Rectal smooth muscle tissue (tissue), 1 donor: ENCODE results near the gene SECISBP2L.
"Not testable (repeated sequence)": the region's sequence is repeated elsewhere in the genome, so short reads cannot be mapped to it uniquely, and the experiment has no call there.

Experiments
- H3K27ac ChIP-seq: one replicate; pipeline ENCODE4 v1.7.0; 2013; ENCODE audit warnings: low read depth, low read length, inconsistent platforms
- H3K27me3 ChIP-seq: one replicate; pipeline ENCODE4 v1.7.0; 2013; ENCODE audit warnings: low read length; ENCODE audit not compliant: control insufficient read depth, insufficient read depth
- H3K36me3 ChIP-seq: one replicate; pipeline ENCODE4 v1.7.0; 2013; ENCODE audit warnings: low read length; ENCODE audit not compliant: control insufficient read depth, insufficient read depth
- H3K4me1 ChIP-seq: one replicate; pipeline ENCODE4 v1.7.0; 2013; ENCODE audit warnings: low read length; ENCODE audit not compliant: control insufficient read depth, insufficient read depth
- H3K4me3 ChIP-seq: one replicate; pipeline ENCODE4 v1.7.0; 2013; ENCODE audit warnings: low read length
- H3K9ac ChIP-seq: one replicate; pipeline ENCODE4 v1.7.0; 2013; ENCODE audit warnings: low read length

SECISBP2L gene

GRCh38 chr15:49046220-49047102, at the start of gene SECISBP2L:
Gene SECISBP2L, minus strand, starts transcription at chr15:49046446. Its CDS starts 147 bp downstream, at chr15:49046299.
- no peaks in the 10 kb centered on the region for H3K27me3 ChIP-seq
- H3K27ac ChIP-seq, result peak within 1 kb of the TSS; percentile 79
- peaks cover 3% of the 10 kb centered on the region for H3K4me1 ChIP-seq
- no peaks in the 10 kb centered on the region for H3K36me3 ChIP-seq
- peak within 1 kb of the TSS; percentile 87 for H3K4me3 ChIP-seq
- H3K9ac ChIP-seq, result peak within 1 kb of the TSS; percentile 84

GRCh38 chr15:49094923-49095322, 48.7 kb upstream of the SECISBP2L start:
- no peaks in the 10 kb centered on the region for H3K36me3 ChIP-seq
- no peak overlapping the region for H3K9ac ChIP-seq
- no peak overlapping the region for H3K27ac ChIP-seq
- H3K27me3 ChIP-seq, result no peaks in the 10 kb centered on the region
- H3K4me1 ChIP-seq, result no peaks in the 10 kb centered on the region
- H3K4me3 ChIP-seq, result no peak overlapping the region

- Histone ChIP-seq H3K36me3 (no peaks in the 10 kb centered on the region), H3K4me3 (no peak overlapping the region), H3K27me3 (no peaks in the 10 kb centered on the region), H3K9ac (no peak overlapping the region), H3K27ac (no peak overlapping the region), H3K4me1 (no peaks in the 10 kb centered on the region)
These were observed 47.2 kb upstream of the SECISBP2L start for GRCh38 chr15:49093252-49094105.

GRCh38 chr15:49088996-49089395, 42.8 kb upstream of the SECISBP2L start:
- H3K9ac ChIP-seq, result no peak overlapping the region
- H3K27me3 ChIP-seq, result no peaks in the 10 kb centered on the region
- H3K27ac ChIP-seq, result no peak overlapping the region
- H3K4me3 ChIP-seq, result no peak overlapping the region
- H3K4me1 ChIP-seq, result no peaks in the 10 kb centered on the region
- no peaks in the 10 kb centered on the region for H3K36me3 ChIP-seq

- Histone ChIP-seq H3K36me3 (no peaks in the 10 kb centered on the region), H3K9ac (no peak overlapping the region), H3K4me1 (no peaks in the 10 kb centered on the region), H3K4me3 (no peak overlapping the region), H3K27me3 (no peaks in the 10 kb centered on the region), H3K27ac (no peak overlapping the region)
These were observed 39.6 kb upstream of the SECISBP2L start for GRCh38 chr15:49085696-49086459.

GRCh38 chr15:49084285-49084570, 38.0 kb upstream of the SECISBP2L start:
- no peak overlapping the region for H3K9ac ChIP-seq
- no peaks in the 10 kb centered on the region for H3K36me3 ChIP-seq
- H3K4me3 ChIP-seq, result no peak overlapping the region
- H3K27me3 ChIP-seq, result no peaks in the 10 kb centered on the region
- no peak overlapping the region for H3K27ac ChIP-seq
- H3K4me1 ChIP-seq, result no peaks in the 10 kb centered on the region

GRCh38 chr15:49083401-49084284, 37.4 kb upstream of the SECISBP2L start:
- H3K27ac ChIP-seq, result no peak overlapping the region
- no peaks in the 10 kb centered on the region for H3K36me3 ChIP-seq
- no peak overlapping the region for H3K9ac ChIP-seq
- no peak overlapping the region for H3K4me3 ChIP-seq
- H3K27me3 ChIP-seq, result no peaks in the 10 kb centered on the region
- H3K4me1 ChIP-seq, result no peaks in the 10 kb centered on the region

GRCh38 chr15:49082960-49083359, 36.7 kb upstream of the SECISBP2L start:
- Histone ChIP-seq H3K27ac (no peak overlapping the region), H3K36me3 (no peaks in the 10 kb centered on the region), H3K9ac (no peak overlapping the region), H3K27me3 (no peaks in the 10 kb centered on the region), H3K4me3 (no peak overlapping the region), H3K4me1 (no peaks in the 10 kb centered on the region)

GRCh38 chr15:49079340-49080039, 33.2 kb upstream of the SECISBP2L start:
- H3K4me1 ChIP-seq, result no peaks in the 10 kb centered on the region
- H3K36me3 ChIP-seq, result no peaks in the 10 kb centered on the region
- no peak overlapping the region for H3K27ac ChIP-seq

GRCh38 chr15:49075881-49076280, 29.6 kb upstream of the SECISBP2L start:
- no peak overlapping the region for H3K4me3 ChIP-seq
- no peak overlapping the region for H3K9ac ChIP-seq
- H3K27me3 ChIP-seq, result no peaks in the 10 kb centered on the region
- H3K36me3 ChIP-seq, result no peaks in the 10 kb centered on the region
- no peak overlapping the region for H3K27ac ChIP-seq
- no peaks in the 10 kb centered on the region for H3K4me1 ChIP-seq

More at GRCh38 chr15:49079340-49080039, 33.2 kb upstream of the SECISBP2L start:
- no peaks in the 10 kb centered on the region for H3K27me3 ChIP-seq
- H3K4me3 ChIP-seq, result no peak overlapping the region
- no peak overlapping the region for H3K9ac ChIP-seq

GRCh38 chr15:49074589-49075287, 28.5 kb upstream of the SECISBP2L start:
- H3K4me3 ChIP-seq, H3K4me1 ChIP-seq, H3K9ac ChIP-seq, H3K27me3 ChIP-seq, H3K36me3 ChIP-seq, H3K27ac ChIP-seq: not testable (repeated sequence)
